ENCODE data around the gene PLCD3.

The PLCD3 gene

GRCh38 chr17:45096926-45097325, 35.4 kb downstream of the PLCD3 start:
- no peak overlapping the region for H3K4me3 ChIP-seq (replicated peaks; ENCODE audit: insufficient read depth, low read length)
- no peak for DNase-seq (ENCODE audit: low read depth in 1 of 2, low spot score in 1 of 2)
- no peak for TF ChIP-seq POLR2AphosphoS5 (IDR thresholded peaks at IDR 0.05; ENCODE audit: low read depth)
- TF ChIP-seq GABPA (IDR thresholded peaks at IDR 0.05; ENCODE audit: low read depth), result no peak
- TF ChIP-seq, protein P1, sequence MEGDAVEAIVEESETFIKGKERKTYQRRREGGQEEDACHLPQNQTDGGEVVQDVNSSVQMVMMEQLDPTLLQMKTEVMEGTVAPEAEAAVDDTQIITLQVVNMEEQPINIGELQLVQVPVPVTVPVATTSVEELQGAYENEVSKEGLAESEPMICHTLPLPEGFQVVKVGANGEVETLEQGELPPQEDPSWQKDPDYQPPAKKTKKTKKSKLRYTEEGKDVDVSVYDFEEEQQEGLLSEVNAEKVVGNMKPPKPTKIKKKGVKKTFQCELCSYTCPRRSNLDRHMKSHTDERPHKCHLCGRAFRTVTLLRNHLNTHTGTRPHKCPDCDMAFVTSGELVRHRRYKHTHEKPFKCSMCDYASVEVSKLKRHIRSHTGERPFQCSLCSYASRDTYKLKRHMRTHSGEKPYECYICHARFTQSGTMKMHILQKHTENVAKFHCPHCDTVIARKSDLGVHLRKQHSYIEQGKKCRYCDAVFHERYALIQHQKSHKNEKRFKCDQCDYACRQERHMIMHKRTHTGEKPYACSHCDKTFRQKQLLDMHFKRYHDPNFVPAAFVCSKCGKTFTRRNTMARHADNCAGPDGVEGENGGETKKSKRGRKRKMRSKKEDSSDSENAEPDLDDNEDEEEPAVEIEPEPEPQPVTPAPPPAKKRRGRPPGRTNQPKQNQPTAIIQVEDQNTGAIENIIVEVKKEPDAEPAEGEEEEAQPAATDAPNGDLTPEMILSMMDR (IDR thresholded peaks at IDR 0.05; ENCODE audit: insufficient read depth, low read length), result no peak
- TF ChIP-seq SPI1 (IDR thresholded peaks at IDR 0.05; ENCODE audit: borderline replicate concordance, low read depth), result no peak
- TF ChIP-seq, protein P2, sequence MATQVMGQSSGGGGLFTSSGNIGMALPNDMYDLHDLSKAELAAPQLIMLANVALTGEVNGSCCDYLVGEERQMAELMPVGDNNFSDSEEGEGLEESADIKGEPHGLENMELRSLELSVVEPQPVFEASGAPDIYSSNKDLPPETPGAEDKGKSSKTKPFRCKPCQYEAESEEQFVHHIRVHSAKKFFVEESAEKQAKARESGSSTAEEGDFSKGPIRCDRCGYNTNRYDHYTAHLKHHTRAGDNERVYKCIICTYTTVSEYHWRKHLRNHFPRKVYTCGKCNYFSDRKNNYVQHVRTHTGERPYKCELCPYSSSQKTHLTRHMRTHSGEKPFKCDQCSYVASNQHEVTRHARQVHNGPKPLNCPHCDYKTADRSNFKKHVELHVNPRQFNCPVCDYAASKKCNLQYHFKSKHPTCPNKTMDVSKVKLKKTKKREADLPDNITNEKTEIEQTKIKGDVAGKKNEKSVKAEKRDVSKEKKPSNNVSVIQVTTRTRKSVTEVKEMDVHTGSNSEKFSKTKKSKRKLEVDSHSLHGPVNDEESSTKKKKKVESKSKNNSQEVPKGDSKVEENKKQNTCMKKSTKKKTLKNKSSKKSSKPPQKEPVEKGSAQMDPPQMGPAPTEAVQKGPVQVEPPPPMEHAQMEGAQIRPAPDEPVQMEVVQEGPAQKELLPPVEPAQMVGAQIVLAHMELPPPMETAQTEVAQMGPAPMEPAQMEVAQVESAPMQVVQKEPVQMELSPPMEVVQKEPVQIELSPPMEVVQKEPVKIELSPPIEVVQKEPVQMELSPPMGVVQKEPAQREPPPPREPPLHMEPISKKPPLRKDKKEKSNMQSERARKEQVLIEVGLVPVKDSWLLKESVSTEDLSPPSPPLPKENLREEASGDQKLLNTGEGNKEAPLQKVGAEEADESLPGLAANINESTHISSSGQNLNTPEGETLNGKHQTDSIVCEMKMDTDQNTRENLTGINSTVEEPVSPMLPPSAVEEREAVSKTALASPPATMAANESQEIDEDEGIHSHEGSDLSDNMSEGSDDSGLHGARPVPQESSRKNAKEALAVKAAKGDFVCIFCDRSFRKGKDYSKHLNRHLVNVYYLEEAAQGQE (IDR thresholded peaks at IDR 0.05; ENCODE audit: insufficient replicate concordance, low read depth), result no peak

DNA sequence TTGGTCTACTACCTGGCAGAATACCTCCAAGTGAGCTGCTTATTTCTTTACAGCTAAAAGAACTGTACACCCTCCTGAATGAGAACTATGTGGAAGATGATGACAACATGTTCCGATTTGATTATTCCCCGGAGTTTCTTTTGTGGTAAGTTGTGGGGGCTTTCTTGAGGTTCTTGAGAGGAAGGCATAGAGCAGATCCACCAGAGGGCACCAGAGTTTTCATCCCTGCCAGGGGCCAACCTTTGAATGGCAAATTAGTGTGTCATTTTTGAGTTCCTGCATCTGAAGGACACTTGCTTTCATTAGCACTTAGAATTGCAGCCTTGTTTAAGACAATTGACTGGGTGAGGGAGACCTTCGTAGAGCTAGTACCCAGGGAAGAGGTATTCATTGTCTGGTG, 36.2 kb downstream of the PLCD3 start:
- Histone ChIP-seq H3K4me3 (replicated peaks; ENCODE audit: insufficient read depth, low read length) (no peak overlapping the region), H3K27ac (replicated peaks) (no peak overlapping the region), H3K27me3 (ENCODE audit: insufficient read depth, poor library complexity, severe bottlenecking) (no peaks in the 10 kb centered on the region)
- TF ChIP-seq, protein P1 (IDR thresholded peaks at IDR 0.05; ENCODE audit: insufficient read depth, low read length), result peak; percentile 38
- TF ChIP-seq POLR2AphosphoS5 (IDR thresholded peaks at IDR 0.05; ENCODE audit: low read depth), result no peak
- TF ChIP-seq GABPA (IDR thresholded peaks at IDR 0.05; ENCODE audit: low read depth), result no peak
- no peak for DNase-seq (ENCODE audit: low read depth in 1 of 2, low spot score in 1 of 2)

More at GRCh38 chr17:45096926-45097325, 35.4 kb downstream of the PLCD3 start:
- no peaks in the 10 kb centered on the region for H3K27me3 ChIP-seq (ENCODE audit: insufficient read depth, poor library complexity, severe bottlenecking)
- H3K27ac ChIP-seq (replicated peaks), result no peak overlapping the region

GRCh38 chr17:45093444-45094110, 38.7 kb downstream of the PLCD3 start:
- TF ChIP-seq GABPA (IDR thresholded peaks at IDR 0.05; ENCODE audit: low read depth) (no peak), POLR2AphosphoS5 (IDR thresholded peaks at IDR 0.05; ENCODE audit: low read depth) (no peak), SPI1 (IDR thresholded peaks at IDR 0.05; ENCODE audit: borderline replicate concordance, low read depth) (no peak)
- TF ChIP-seq, protein P2 (IDR thresholded peaks at IDR 0.05; ENCODE audit: insufficient replicate concordance, low read depth), result no peak
- TF ChIP-seq, protein P1 (IDR thresholded peaks at IDR 0.05; ENCODE audit: insufficient read depth, low read length), result no peak
- no peak overlapping the region for H3K27ac ChIP-seq (replicated peaks)
- no peak overlapping the region for H3K4me3 ChIP-seq (replicated peaks; ENCODE audit: insufficient read depth, low read length)
- H3K27me3 ChIP-seq (ENCODE audit: insufficient read depth, poor library complexity, severe bottlenecking), result no peaks in the 10 kb centered on the region
- no peak for DNase-seq (ENCODE audit: low read depth in 1 of 2, low spot score in 1 of 2)
